ENCODE results near the gene FZD2.
"Not testable (repeated sequence)": the region's sequence is repeated elsewhere in the genome, so short reads cannot be mapped to it uniquely, and the experiment has no call there.

The FZD2 gene

GRCh38 chr17:44589316-44590071 is 32.2 kb downstream of the FZD2 start:
- Histone ChIP-seq H3K4me1 (peaks cover 0 to 36% (median 9%) of the 10 kb centered on the region in 4 donors), H3K27ac (peak overlapping the region in 1 of 2 donors; percentile 80), H3K27me3 (no peaks in the 10 kb centered on the region), H3K4me3 (no peak overlapping the region), H3K9me3 (no peaks in the 10 kb centered on the region), H3K36me3 (no peaks in the 10 kb centered on the region)
- intact Hi-C loops (cut with DNase I; ENCODE audit: low total_unique reads), result no loop called here
- no peak for DNase-seq
- TF ChIP-seq, protein P1, sequence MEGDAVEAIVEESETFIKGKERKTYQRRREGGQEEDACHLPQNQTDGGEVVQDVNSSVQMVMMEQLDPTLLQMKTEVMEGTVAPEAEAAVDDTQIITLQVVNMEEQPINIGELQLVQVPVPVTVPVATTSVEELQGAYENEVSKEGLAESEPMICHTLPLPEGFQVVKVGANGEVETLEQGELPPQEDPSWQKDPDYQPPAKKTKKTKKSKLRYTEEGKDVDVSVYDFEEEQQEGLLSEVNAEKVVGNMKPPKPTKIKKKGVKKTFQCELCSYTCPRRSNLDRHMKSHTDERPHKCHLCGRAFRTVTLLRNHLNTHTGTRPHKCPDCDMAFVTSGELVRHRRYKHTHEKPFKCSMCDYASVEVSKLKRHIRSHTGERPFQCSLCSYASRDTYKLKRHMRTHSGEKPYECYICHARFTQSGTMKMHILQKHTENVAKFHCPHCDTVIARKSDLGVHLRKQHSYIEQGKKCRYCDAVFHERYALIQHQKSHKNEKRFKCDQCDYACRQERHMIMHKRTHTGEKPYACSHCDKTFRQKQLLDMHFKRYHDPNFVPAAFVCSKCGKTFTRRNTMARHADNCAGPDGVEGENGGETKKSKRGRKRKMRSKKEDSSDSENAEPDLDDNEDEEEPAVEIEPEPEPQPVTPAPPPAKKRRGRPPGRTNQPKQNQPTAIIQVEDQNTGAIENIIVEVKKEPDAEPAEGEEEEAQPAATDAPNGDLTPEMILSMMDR (IDR thresholded peaks at IDR 0.05), result no peak

DNA sequence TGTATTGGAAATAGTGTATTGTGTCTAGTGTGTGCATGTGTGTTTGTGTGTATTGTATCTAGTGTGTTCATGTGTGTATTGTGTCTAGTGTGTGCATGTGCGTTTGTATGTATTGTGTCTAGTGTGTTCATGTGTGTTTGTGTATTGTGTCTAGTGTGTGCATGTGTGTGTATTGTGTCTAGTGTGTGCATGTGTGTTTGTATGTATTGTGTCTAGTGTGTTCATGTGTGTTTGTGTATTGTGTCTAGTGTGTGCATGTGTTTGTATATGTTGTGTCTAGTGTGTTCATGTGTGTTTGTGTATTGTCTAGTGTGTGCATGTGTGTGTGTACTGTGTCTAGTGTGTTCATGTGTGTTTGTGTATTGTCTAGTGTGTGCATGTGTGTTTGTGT is 32.8 kb downstream of the FZD2 start:
- H3K27me3 ChIP-seq; H3K27ac ChIP-seq; H3K4me3 ChIP-seq; intact Hi-C loops (cut with DNase I; ENCODE audit: low total_unique reads); DNase-seq; H3K36me3 ChIP-seq; H3K9me3 ChIP-seq: not testable (repeated sequence)
- peaks cover 0 to 31% (median 9%) of the 10 kb centered on the region in 4 donors for H3K4me1 ChIP-seq

DNA sequence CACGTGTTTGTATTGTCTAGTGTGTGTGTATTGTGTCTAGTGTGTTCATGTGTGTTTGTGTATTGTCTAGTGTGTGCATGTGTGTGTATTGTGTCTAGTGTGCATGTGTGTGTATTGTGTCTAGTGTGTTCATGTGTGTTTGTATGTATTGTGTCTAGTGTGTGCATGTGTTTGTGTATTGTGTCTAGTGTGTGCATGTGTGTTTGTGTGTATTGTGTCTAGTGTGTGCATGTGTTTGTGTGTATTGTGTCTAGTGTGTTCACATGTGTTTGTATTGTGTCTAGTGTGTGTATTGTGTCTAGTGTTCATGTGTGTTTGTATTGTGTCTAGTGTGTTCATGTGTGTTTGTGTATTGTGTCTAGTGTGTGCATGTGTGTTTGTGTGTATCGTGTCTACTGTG is 33.5 kb downstream of the FZD2 start:
- H3K9me3 ChIP-seq; intact Hi-C loops (cut with DNase I; ENCODE audit: low total_unique reads); H3K27me3 ChIP-seq; DNase-seq; H3K4me3 ChIP-seq; H3K36me3 ChIP-seq; H3K27ac ChIP-seq: not testable (repeated sequence)
- H3K4me1 ChIP-seq, result peaks cover 0 to 25% (median 9%) of the 10 kb centered on the region in 4 donors

DNA sequence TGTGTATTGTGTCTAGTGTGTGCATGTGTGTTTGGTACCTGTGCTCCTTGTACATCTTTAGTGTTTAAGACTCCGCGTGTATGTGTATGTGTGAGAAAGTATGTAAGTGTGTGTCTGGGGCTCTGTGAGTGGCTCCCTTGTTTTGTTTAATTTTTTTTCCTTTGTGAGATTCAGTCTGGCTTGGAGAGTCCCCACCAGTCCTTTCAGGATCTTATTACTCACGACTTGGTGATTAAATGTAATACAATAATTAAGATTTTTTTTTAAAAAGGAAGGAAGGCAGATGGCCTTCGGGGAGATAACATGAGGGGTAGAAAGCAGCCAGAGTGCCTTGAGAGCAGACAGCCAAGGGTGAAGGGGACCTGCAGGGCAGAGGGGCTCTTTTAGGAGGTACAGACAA is 33.9 kb downstream of the FZD2 start:
- no peaks in the 10 kb centered on the region for H3K9me3 ChIP-seq
- TF ChIP-seq, protein P1 (IDR thresholded peaks at IDR 0.05), result no peak
- intact Hi-C loops (cut with DNase I; ENCODE audit: low total_unique reads), result no loop called here
- H3K36me3 ChIP-seq, result no peaks in the 10 kb centered on the region
- no peak overlapping the region for H3K4me3 ChIP-seq
- peaks cover 0 to 20% (median 9%) of the 10 kb centered on the region in 4 donors for H3K4me1 ChIP-seq
- H3K27me3 ChIP-seq, result no peaks in the 10 kb centered on the region
- DNase-seq, result no peak
- no peak overlapping the region for H3K27ac ChIP-seq

DNA sequence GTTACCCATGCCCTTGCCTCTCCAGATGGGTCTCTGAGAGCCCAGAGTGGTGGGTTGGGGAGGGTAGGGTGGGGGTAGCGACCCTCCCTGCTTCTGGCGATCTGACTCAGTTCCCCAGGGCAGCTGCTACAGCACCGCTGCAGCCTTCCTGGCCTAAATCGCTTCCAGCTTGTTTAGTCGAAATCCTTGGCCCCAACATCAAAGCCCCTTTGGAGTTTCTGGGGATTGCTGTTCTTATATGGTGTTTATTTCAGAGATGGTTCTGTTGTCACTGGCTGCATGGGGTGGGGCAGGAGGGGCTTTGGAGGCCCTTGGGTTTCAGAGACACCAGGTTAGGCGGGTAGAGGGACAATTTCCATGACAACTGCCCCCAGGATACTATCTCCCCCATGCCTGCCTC is 35.9 kb downstream of the FZD2 start:
- DNase-seq, result no peak
- TF ChIP-seq, protein P1 (IDR thresholded peaks at IDR 0.05), result no peak
- Histone ChIP-seq H3K27ac (no peak overlapping the region), H3K4me1 (peaks cover 0 to 1% (median under 1%) of the 10 kb centered on the region in 4 donors), H3K4me3 (no peak overlapping the region), H3K9me3 (no peaks in the 10 kb centered on the region), H3K27me3 (no peaks in the 10 kb centered on the region), H3K36me3 (no peaks in the 10 kb centered on the region)
- intact Hi-C loops (cut with DNase I; ENCODE audit: low total_unique reads), result no loop called here

- Histone ChIP-seq H3K27ac (no peak overlapping the region), H3K4me1 (peaks cover 4 to 20% (median 12%) of the 10 kb centered on the region in 4 donors), H3K27me3 (no peaks in the 10 kb centered on the region), H3K4me3 (no peak overlapping the region), H3K36me3 (no peaks in the 10 kb centered on the region), H3K9me3 (no peaks in the 10 kb centered on the region)
- intact Hi-C loops (cut with DNase I; ENCODE audit: low total_unique reads), result no loop called here
- no peak for DNase-seq
- TF ChIP-seq, protein P1 (IDR thresholded peaks at IDR 0.05), result no peak
Measured at GRCh38 chr17:44595216-44595775, 38.0 kb downstream of the FZD2 start.

All from tibial artery (tissue), 4 donors.